Measurements from ENCODE around the gene CTSH. TPM values are rescaled to one million over a fixed set of nuclear protein-coding genes. Genes with fewer than 3 reads are reported as not detected.

The CTSH gene
- total RNA-seq, 2 experiments from 2014 or later, result 11.1 to 11.4 TPM

DNA sequence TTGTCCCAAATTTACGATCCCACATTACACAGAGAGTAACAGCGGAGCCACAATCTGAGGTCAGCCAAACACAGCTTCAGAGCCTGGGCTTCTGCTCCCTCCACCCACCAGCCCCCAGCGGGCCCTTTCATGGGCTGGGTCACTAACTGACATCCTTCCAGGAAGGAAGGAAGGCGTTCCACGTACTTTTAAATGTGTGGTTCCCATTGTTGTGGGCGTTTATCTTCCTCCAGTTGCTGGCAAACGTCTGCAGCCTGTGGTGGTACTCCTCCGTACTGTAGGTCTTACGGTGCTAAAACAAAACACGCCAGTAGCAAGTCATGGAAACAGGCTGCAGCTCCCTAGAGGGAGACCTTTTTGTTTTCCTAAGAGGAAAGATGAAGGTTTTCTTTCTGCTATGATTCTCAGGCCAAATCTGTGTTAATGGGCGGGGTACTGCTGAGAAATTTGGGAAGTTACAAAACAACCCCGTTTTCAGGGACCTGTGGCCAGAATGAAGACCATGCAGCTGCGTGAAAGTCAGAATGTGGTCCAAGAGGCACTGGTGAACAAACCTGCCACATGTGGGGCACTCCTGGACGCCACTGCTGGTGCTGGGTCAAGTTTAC, 7.6 kb downstream of the CTSH start:
- no peak overlapping the region for H3K4me3 Mint-ChIP-seq
- peak overlapping the region in 1 of 2 donors; percentile 10 for H3K27ac ChIP-seq (ENCODE audit: low read depth in 1 of 2, low read length in 2 of 2)
- no peaks in the 10 kb centered on the region for H3K27me3 ChIP-seq (ENCODE audit: control insufficient read depth in 1 of 2, insufficient read depth in 2 of 2, low read length in 2 of 2)
- H3K36me3 ChIP-seq (ENCODE audit: insufficient read depth, low read length), result no peaks in the 10 kb centered on the region
- TF ChIP-seq, protein P1, sequence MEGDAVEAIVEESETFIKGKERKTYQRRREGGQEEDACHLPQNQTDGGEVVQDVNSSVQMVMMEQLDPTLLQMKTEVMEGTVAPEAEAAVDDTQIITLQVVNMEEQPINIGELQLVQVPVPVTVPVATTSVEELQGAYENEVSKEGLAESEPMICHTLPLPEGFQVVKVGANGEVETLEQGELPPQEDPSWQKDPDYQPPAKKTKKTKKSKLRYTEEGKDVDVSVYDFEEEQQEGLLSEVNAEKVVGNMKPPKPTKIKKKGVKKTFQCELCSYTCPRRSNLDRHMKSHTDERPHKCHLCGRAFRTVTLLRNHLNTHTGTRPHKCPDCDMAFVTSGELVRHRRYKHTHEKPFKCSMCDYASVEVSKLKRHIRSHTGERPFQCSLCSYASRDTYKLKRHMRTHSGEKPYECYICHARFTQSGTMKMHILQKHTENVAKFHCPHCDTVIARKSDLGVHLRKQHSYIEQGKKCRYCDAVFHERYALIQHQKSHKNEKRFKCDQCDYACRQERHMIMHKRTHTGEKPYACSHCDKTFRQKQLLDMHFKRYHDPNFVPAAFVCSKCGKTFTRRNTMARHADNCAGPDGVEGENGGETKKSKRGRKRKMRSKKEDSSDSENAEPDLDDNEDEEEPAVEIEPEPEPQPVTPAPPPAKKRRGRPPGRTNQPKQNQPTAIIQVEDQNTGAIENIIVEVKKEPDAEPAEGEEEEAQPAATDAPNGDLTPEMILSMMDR (IDR thresholded peaks at IDR 0.05), result no peak
- no peaks in the 10 kb centered on the region for H3K9me3 Mint-ChIP-seq
- CTCF ChIA-PET, result no interaction called here
- ATAC-seq (ENCODE audit: poor library complexity) (no peak), DNase-seq (peak in 2 of 14 experiments; percentile 27 to 28)
- peaks cover 17% of the 10 kb centered on the region for H3K4me1 ChIP-seq (ENCODE audit: insufficient read depth, low read length)
- H3K27ac Mint-ChIP-seq, result peak overlapping the region; percentile 20
- intact Hi-C loops (cut with DNase I, micrococcal nuclease), result no loop called here
- no peak overlapping the region for H3K4me3 ChIP-seq (ENCODE audit: low read length)
- H3K4me1 Mint-ChIP-seq (ENCODE audit: low read depth), result peaks cover 20% of the 10 kb centered on the region
- H3K36me3 Mint-ChIP-seq (ENCODE audit: low read depth), result no peaks in the 10 kb centered on the region
- H3K27me3 Mint-ChIP-seq, result peaks cover 11% of the 10 kb centered on the region
- H3K9me3 ChIP-seq (ENCODE audit: control insufficient read depth in 1 of 2, insufficient read depth in 1 of 2, low read length in 2 of 2), result no peaks in the 10 kb centered on the region
- POLR2A ChIA-PET, result no interaction called here

DNA sequence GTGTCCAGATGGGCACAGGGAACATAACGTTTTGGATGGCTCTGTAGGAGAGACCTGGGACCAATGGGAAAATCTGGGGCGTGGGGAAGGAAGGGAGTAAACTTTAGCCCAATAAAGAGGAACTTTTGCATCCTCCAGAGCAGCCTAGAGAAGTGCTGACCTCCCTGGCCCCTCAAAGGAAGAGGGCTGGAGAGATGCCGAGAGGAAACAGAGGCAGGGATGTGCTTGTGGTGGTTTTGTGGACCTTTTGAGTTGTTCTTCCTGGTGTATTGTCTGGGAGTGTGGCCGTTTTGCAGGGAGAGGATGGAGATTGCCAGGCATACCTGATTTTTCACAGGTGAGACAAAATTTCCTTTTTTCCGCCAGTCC, 10.2 kb downstream of the CTSH start:
- ChIA-PET CTCF (no interaction called here), POLR2A (no interaction called here)
- ATAC-seq (ENCODE audit: poor library complexity) (no peak), DNase-seq (no peak)
- TF ChIP-seq, protein P1 (IDR thresholded peaks at IDR 0.05), result no peak
- H3K36me3 Mint-ChIP-seq (ENCODE audit: low read depth), result no peaks in the 10 kb centered on the region
- H3K36me3 ChIP-seq (ENCODE audit: insufficient read depth, low read length), result peaks cover 4% of the 10 kb centered on the region
- intact Hi-C loops (cut with DNase I, micrococcal nuclease), result no loop called here
- no peak overlapping the region for H3K4me3 Mint-ChIP-seq
- no peaks in the 10 kb centered on the region for H3K9me3 Mint-ChIP-seq
- peaks cover 15% of the 10 kb centered on the region for H3K4me1 ChIP-seq (ENCODE audit: insufficient read depth, low read length)
- H3K9me3 ChIP-seq (ENCODE audit: control insufficient read depth in 1 of 2, insufficient read depth in 1 of 2, low read length in 2 of 2), result no peaks in the 10 kb centered on the region
- no peak overlapping the region for H3K27ac Mint-ChIP-seq
- no peaks in the 10 kb centered on the region for H3K27me3 ChIP-seq (ENCODE audit: control insufficient read depth in 1 of 2, insufficient read depth in 2 of 2, low read length in 2 of 2)
- H3K4me3 ChIP-seq (ENCODE audit: low read length), result no peak overlapping the region
- peaks cover 20% of the 10 kb centered on the region for H3K4me1 Mint-ChIP-seq (ENCODE audit: low read depth)
- H3K27ac ChIP-seq (ENCODE audit: low read depth in 1 of 2, low read length in 2 of 2), result no peak overlapping the region
- H3K27me3 Mint-ChIP-seq, result peaks cover 11% of the 10 kb centered on the region

- H3K4me3 ChIP-seq (ENCODE audit: low read length), result no peak overlapping the region
- Mint-ChIP-seq H3K27ac (no peak overlapping the region), H3K9me3 (no peaks in the 10 kb centered on the region), H3K4me3 (no peak overlapping the region), H3K36me3 (ENCODE audit: low read depth) (no peaks in the 10 kb centered on the region), H3K4me1 (ENCODE audit: low read depth) (peaks cover 16% of the 10 kb centered on the region), H3K27me3 (peaks cover 11% of the 10 kb centered on the region)
- H3K27ac ChIP-seq (ENCODE audit: low read depth in 1 of 2, low read length in 2 of 2), result no peak overlapping the region
- CTCF ChIA-PET, result no interaction called here
- intact Hi-C loops (cut with DNase I, micrococcal nuclease), result no loop called here
- POLR2A ChIA-PET, result no interaction called here
- H3K4me1 ChIP-seq (ENCODE audit: insufficient read depth, low read length), result peaks cover 9% of the 10 kb centered on the region
- no peaks in the 10 kb centered on the region for H3K9me3 ChIP-seq (ENCODE audit: control insufficient read depth in 1 of 2, insufficient read depth in 1 of 2, low read length in 2 of 2)
- DNase-seq (peak in 1 of 14 experiments; percentile 17), ATAC-seq (ENCODE audit: poor library complexity) (no peak)
- H3K27me3 ChIP-seq (ENCODE audit: control insufficient read depth in 1 of 2, insufficient read depth in 2 of 2, low read length in 2 of 2), result no peaks in the 10 kb centered on the region
- peaks cover 4% of the 10 kb centered on the region for H3K36me3 ChIP-seq (ENCODE audit: insufficient read depth, low read length)
- TF ChIP-seq, protein P1 (IDR thresholded peaks at IDR 0.05), result no peak
Observed at GRCh38 chr15:78933823-78934654, 10.8 kb downstream of the CTSH start.

All from CD4-positive, alpha-beta T cell (primary cell).